ENCODE measurements around the gene ILDR1.

DNA sequence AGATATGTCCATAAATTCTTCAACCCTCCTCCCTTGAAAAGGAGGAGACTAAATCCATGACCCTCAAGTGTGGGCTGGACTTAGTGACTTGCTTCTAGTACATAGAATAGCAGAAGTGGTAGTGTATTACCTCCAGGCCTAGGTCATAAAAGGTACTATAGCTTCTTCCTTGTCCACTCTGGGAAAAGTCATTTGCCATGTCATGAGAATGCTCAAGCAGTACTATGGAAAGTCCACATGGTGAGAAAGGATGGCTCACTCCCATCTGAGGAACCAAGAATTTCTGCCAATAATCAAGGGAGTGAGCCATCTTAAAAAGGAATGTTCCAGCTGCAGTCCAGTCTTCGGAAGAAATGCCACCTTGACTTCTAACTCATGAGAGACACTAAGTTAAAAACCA lies 10.5 kb upstream of the ILDR1 start:
- TF ChIP-seq, protein P1, sequence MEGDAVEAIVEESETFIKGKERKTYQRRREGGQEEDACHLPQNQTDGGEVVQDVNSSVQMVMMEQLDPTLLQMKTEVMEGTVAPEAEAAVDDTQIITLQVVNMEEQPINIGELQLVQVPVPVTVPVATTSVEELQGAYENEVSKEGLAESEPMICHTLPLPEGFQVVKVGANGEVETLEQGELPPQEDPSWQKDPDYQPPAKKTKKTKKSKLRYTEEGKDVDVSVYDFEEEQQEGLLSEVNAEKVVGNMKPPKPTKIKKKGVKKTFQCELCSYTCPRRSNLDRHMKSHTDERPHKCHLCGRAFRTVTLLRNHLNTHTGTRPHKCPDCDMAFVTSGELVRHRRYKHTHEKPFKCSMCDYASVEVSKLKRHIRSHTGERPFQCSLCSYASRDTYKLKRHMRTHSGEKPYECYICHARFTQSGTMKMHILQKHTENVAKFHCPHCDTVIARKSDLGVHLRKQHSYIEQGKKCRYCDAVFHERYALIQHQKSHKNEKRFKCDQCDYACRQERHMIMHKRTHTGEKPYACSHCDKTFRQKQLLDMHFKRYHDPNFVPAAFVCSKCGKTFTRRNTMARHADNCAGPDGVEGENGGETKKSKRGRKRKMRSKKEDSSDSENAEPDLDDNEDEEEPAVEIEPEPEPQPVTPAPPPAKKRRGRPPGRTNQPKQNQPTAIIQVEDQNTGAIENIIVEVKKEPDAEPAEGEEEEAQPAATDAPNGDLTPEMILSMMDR (IDR thresholded peaks at IDR 0.05; ENCODE audit: extremely low read depth in 1 of 2, insufficient read depth in 1 of 2, low read depth in 1 of 2, low read length in 2 of 2): no peak
- TF ChIP-seq POLR2AphosphoS5 (IDR thresholded peaks at IDR 0.05; ENCODE audit: insufficient read depth, low read depth, low read length) (no peak), EZH2 (IDR thresholded peaks at IDR 0.05; ENCODE audit: borderline replicate concordance, low read depth, low read length, severe bottlenecking) (no peak), POLR2A (IDR thresholded peaks at IDR 0.05; ENCODE audit: low read depth, low read length) (no peak), GATA2 (IDR thresholded peaks at IDR 0.05; ENCODE audit: insufficient read depth, insufficient read length, low read depth, low read length) (no peak), MYC (IDR thresholded peaks at IDR 0.05; ENCODE audit: low read depth, low read length) (no peak), JUN (IDR thresholded peaks at IDR 0.05; ENCODE audit: borderline replicate concordance, insufficient read depth, insufficient read length, low read depth) (no peak)
- TF ChIP-seq, protein P2, sequence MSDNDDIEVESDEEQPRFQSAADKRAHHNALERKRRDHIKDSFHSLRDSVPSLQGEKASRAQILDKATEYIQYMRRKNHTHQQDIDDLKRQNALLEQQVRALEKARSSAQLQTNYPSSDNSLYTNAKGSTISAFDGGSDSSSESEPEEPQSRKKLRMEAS (IDR thresholded peaks at IDR 0.05; ENCODE audit: insufficient read depth, insufficient read length): no peak
